AG09319 (cell line): Measurements from ENCODE around the gene BMAL1.

ENCODE experiments used
- DNase-seq: peaks from one replicate; pipeline ENCODE4 v3.0.0-alpha.2; 2010; ENCODE audit warnings: low read depth; ENCODE audit errors: extremely low read depth
- CTCF ChIP-seq: IDR thresholded peaks from 2 replicates; pipeline ENCODE4 v1.5.1; 2011; ENCODE audit warnings: low read depth, mild to moderate bottlenecking, inconsistent platforms, low read length, moderate library complexity

The BMAL1 gene

GRCh38 chr11:13291361-13291760 lies 13.8 kb downstream of the BMAL1 start:
- no peak for TF ChIP-seq CTCF
- no peak for DNase-seq

GRCh38 chr11:13291800-13292199 lies 14.2 kb downstream of the BMAL1 start:
- no peak for TF ChIP-seq CTCF

GRCh38 chr11:13292970-13293369 lies 15.4 kb downstream of the BMAL1 start:
- no peak for DNase-seq
- TF ChIP-seq CTCF: no peak

More at GRCh38 chr11:13291800-13292199, 14.2 kb downstream of the BMAL1 start:
- DNase-seq: no peak

GRCh38 chr11:13294178-13294577 lies 16.6 kb downstream of the BMAL1 start:
- TF ChIP-seq CTCF: no peak
- DNase-seq: no peak

- no peak for DNase-seq
- no peak for TF ChIP-seq CTCF
Observed at GRCh38 chr11:13294771-13295579, 17.4 kb downstream of the BMAL1 start.

GRCh38 chr11:13297308-13297916 lies 19.8 kb downstream of the BMAL1 start:
- no peak for TF ChIP-seq CTCF
- DNase-seq: no peak

- no peak for DNase-seq
Observed at GRCh38 chr11:13297917-13298356, 20.3 kb downstream of the BMAL1 start.

More at GRCh38 chr11:13297917-13298356, 20.3 kb downstream of the BMAL1 start:
- TF ChIP-seq CTCF: no peak
